ENCODE results near the gene BANK1.

GRCh38 chr4:101835121-101835904, 44.8 kb downstream of the BANK1 start:
- TF ChIP-seq POLR2A (IDR thresholded peaks at IDR 0.05; ENCODE audit: low read length): no peak
- no peak for TF ChIP-seq GATA1 (IDR thresholded peaks at IDR 0.05; ENCODE audit: low read depth, low read length)
